Measurements from ENCODE around the gene CFAP46. TPM values are rescaled to one million over a fixed set of nuclear protein-coding genes. Genes with fewer than 3 reads are reported as not detected.
"Not testable (repeated sequence)": the region's sequence is repeated elsewhere in the genome, so short reads cannot be mapped to it uniquely, and the experiment has no call there.

The CFAP46 gene
- total RNA-seq, 1 donor from 2014 or later, result 3.7 TPM

DNA sequence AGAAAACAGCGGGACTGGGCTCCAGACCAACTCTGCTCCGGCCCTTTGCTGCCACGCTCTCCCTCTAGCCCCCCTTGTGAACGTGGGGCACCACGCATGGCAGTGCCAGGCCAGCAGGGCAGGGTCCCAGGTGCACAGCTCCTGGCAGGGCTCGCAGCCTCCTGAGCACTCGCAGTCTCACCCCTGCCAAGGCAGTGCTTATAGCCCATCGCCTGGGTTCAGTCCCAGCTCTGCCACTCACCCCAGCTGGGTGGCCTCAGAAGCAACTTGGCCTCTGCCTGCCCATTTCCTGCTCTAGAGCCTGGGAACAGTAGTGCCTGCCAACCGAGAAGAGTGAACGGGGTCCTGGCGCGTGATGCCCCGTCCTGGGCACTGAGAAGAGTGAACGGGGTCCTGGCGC, 36.3 kb downstream of the CFAP46 start:
- POLR2A ChIA-PET, result no interaction called here
- Mint-ChIP-seq H3K27me3 (peaks cover 11% of the 10 kb centered on the region), H3K4me3 (no peak overlapping the region), H3K9me3 (peaks cover 3% of the 10 kb centered on the region), H3K27ac (no peak overlapping the region), H3K4me1 (peaks cover 9% of the 10 kb centered on the region), H3K36me3 (ENCODE audit: low read depth) (no peaks in the 10 kb centered on the region)
- intact Hi-C loops (cut with micrococcal nuclease), result no loop called here
- TF ChIP-seq, protein P1, sequence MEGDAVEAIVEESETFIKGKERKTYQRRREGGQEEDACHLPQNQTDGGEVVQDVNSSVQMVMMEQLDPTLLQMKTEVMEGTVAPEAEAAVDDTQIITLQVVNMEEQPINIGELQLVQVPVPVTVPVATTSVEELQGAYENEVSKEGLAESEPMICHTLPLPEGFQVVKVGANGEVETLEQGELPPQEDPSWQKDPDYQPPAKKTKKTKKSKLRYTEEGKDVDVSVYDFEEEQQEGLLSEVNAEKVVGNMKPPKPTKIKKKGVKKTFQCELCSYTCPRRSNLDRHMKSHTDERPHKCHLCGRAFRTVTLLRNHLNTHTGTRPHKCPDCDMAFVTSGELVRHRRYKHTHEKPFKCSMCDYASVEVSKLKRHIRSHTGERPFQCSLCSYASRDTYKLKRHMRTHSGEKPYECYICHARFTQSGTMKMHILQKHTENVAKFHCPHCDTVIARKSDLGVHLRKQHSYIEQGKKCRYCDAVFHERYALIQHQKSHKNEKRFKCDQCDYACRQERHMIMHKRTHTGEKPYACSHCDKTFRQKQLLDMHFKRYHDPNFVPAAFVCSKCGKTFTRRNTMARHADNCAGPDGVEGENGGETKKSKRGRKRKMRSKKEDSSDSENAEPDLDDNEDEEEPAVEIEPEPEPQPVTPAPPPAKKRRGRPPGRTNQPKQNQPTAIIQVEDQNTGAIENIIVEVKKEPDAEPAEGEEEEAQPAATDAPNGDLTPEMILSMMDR (IDR thresholded peaks at IDR 0.05), result no peak
- ATAC-seq (ENCODE audit: low read depth) (no peak), DNase-seq (no peak)
- CTCF ChIA-PET, result interaction anchor here (1.3 to 3.0 kb wide), 2 partner anchors 9 to 237 kb away, joined by 3 to 7 read pairs; no protein-coding TSS in a partner anchor

DNA sequence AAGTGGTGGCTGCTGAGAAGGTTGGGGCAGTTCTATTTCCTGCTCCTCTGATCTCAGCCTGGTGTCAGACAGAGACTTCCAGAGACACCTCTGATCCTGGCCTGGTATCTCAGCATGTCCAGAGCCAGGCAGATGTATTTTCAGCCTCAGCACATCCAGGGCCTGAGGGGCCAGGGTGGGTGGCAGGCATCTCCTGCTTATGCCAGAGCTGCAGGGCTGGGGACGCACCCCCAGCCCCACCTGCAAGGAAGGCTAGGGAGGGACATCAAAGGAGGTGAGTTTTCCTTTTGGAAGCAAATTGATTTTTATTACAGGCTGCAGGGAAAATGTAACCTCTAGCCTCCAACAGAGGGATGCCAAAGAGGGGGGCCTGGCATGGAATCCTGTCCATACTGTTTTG, 36.7 kb downstream of the CFAP46 start:
- peaks cover 9% of the 10 kb centered on the region for H3K4me1 Mint-ChIP-seq
- H3K9me3 Mint-ChIP-seq, result peaks cover 6% of the 10 kb centered on the region
- intact Hi-C loops (cut with micrococcal nuclease), result no loop called here
- ChIA-PET POLR2A (interaction anchor here (0.7 kb wide), 1 partner anchor 410 kb away, joined by 6 read pairs; no protein-coding TSS in a partner anchor), CTCF (interaction anchor here (1.3 to 3.0 kb wide), 2 partner anchors 9 to 238 kb away, joined by 3 to 7 read pairs; no protein-coding TSS in a partner anchor)
- no peak overlapping the region for H3K4me3 Mint-ChIP-seq
- H3K36me3 Mint-ChIP-seq (ENCODE audit: low read depth), result no peaks in the 10 kb centered on the region
- no peak overlapping the region for H3K27ac Mint-ChIP-seq
- TF ChIP-seq, protein P1 (IDR thresholded peaks at IDR 0.05), result no peak
- H3K27me3 Mint-ChIP-seq, result peaks cover 10% of the 10 kb centered on the region
- ATAC-seq (ENCODE audit: low read depth) (no peak), DNase-seq (no peak)

DNA sequence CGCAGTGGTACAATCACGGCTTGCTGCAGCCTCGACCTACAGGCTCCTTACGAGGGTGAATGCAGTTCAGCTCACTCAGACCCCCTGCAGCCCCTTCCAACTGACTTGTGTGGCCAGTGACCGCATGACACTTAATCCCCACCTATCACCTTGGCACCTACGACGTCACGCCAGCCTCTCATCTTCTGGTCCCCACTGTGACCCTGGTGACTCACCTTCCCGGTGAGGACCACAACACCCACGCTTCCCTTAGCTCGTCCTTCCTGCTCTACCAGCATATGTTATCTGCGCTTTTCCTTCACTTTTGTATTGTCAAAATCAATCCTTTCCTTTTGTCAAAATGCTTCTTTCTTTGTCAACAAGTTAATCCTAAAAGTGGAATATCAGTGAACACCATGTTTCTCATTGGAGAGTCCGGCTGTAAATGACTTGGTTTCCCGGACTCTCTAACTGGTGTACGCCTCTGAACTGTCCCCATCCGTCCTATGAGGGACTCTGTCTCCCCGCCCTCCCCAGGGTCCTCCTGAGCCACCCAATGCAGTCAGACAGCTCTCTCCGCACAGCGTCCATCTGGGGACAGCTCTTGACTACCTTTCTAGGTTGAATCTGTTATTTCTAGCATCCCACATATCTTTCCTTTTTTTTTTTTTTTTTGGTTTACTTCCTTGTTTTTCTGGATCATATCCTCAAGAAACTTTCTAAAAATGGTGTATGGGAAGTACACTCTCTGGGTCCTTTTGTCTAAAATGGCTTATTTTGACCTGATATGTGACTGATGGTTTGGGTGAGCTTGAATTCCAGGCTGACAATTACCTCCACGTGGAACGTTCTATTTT, 37.3 kb downstream of the CFAP46 start:
- no peaks in the 10 kb centered on the region for H3K36me3 Mint-ChIP-seq (ENCODE audit: low read depth)
- TF ChIP-seq, protein P1 (IDR thresholded peaks at IDR 0.05), result no peak
- H3K9me3 Mint-ChIP-seq, result peaks cover 6% of the 10 kb centered on the region
- no peak overlapping the region for H3K4me3 Mint-ChIP-seq
- peaks cover 8% of the 10 kb centered on the region for H3K27me3 Mint-ChIP-seq
- peaks cover 9% of the 10 kb centered on the region for H3K4me1 Mint-ChIP-seq
- DNase-seq (no peak), ATAC-seq (ENCODE audit: low read depth) (no peak)
- POLR2A ChIA-PET, result interaction anchor here (0.7 kb wide), 1 partner anchor 410 kb away, joined by 6 read pairs; no protein-coding TSS in a partner anchor
- CTCF ChIA-PET, result interaction anchor here (1.3 to 3.0 kb wide), 2 partner anchors 10 to 239 kb away, joined by 3 to 7 read pairs; no protein-coding TSS in a partner anchor
- intact Hi-C loops (cut with micrococcal nuclease), result loop anchor here (1.0 kb wide), 3 partner anchors 35 to 413 kb away; no protein-coding TSS in a partner anchor
- H3K27ac Mint-ChIP-seq, result no peak overlapping the region

DNA sequence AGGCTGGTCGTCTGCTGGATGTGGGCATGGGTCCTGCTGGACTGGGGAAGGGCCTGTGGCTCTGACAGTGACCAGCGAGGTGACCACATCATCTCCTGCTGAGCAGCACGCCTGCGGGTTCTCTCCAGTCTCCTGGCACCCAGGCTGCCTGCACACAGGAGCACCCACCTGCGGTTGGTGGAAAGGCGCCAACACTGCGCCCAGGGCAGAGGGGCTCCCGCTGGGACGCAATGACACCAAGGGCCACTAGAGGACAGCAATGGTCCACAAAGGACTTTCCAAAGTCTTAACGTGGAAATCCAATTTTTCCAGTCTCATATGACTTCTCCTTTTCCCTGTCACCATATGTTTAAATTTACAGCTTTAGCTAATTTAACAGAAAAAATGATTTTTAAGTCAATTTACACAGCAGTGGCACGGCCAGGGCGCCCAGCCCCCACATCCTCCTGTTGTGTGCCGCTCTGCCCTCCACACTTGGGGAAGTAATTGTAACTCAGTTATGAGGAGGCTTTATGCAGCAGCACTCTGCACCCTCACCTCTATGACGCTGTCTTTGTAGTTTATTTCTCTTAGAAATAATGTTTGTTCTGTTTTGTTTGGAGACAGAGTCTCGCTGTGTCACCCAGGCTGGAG, 38.1 kb downstream of the CFAP46 start:
- Mint-ChIP-seq H3K27me3 (peaks cover 8% of the 10 kb centered on the region), H3K4me3 (no peak overlapping the region), H3K4me1 (peaks cover 9% of the 10 kb centered on the region), H3K36me3 (ENCODE audit: low read depth) (no peaks in the 10 kb centered on the region), H3K27ac (no peak overlapping the region), H3K9me3 (peaks cover 6% of the 10 kb centered on the region)
- ATAC-seq (ENCODE audit: low read depth), result peak; percentile 67
- no peak for DNase-seq
- ChIA-PET CTCF (interaction anchor here (3.0 kb wide), 1 partner anchor 239 kb away, joined by 7 read pairs; no protein-coding TSS in a partner anchor), POLR2A (no interaction called here)
- intact Hi-C loops (cut with micrococcal nuclease), result loop anchor here (1.0 kb wide), 3 partner anchors 36 to 414 kb away; no protein-coding TSS in a partner anchor
- TF ChIP-seq, protein P1 (IDR thresholded peaks at IDR 0.05), result peak; percentile 46

DNA sequence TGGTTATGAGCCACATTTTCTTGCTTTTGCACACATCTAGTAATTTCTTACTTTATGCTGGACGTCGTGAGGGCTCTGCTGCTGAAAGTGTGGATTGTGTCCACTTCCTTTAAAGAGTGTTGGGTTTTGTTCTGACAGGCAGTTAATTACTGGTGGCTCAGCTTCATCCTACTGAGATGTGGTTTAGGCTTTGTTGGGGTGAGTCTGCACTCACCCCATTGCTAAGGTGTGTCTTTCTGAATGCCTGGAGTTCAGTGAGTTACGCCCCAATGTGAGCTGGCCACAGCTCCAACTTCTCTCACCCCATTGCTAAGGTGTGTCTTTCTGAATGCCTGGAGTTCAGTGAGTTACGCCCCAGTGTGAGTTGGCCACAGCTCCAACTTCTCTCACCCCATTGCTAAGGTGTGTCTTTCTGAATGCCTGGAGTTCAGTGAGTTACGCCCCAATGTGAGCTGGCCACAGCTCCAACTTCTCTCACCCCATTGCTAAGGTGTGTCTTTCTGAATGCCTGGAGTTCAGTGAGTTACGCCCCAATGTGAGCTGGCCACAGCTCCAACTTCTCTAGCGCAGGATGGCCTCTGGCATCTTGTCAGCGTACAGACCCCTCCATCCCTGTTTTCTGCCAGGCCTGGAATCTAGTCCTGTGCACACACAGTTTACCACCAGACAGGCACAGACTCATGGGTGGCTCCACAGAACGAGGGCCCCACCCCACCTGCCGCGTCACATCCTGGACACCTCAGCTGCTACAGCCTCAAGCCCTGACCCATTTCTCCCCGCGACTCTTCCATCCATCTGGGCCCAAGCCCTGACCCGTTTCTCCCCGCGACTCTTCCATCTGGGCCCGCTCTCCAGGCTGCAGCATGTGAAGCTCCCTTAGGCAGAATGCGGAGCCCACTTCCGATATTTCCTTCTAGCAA, 39.5 kb downstream of the CFAP46 start:
- CTCF ChIA-PET, result interaction anchor here (1.1 to 3.0 kb wide), 2 partner anchors 12 to 241 kb away, joined by 3 to 7 read pairs; no protein-coding TSS in a partner anchor
- intact Hi-C loops (cut with micrococcal nuclease); H3K36me3 Mint-ChIP-seq (ENCODE audit: low read depth); H3K4me1 Mint-ChIP-seq; H3K27ac Mint-ChIP-seq; DNase-seq; H3K27me3 Mint-ChIP-seq; H3K9me3 Mint-ChIP-seq; H3K4me3 Mint-ChIP-seq; POLR2A ChIA-PET; ATAC-seq (ENCODE audit: low read depth): not testable (repeated sequence)
